Neural progenitor cell (in vitro differentiated cells): ENCODE data around the gene COL23A1. TPM values are rescaled to one million over a fixed set of nuclear protein-coding genes. Genes with fewer than 3 reads are reported as not detected.

Experiments
- DNase-seq: peaks from one replicate; pipeline ENCODE4 v3.0.0-alpha.2; 2016; ENCODE audit warnings: low spot score
- H2AFZ ChIP-seq: fragments of 200-600 bp; sonication (generic); replicated peaks from 2 replicates; pipeline ENCODE4 v1.6.1; 2016; ENCODE audit warnings: antibody characterized with exemption
- H3F3A ChIP-seq: fragments of 200-600 bp; sonication (generic); 2 replicates; pipeline ENCODE4 v1.6.1; 2016; ENCODE audit warnings: antibody characterized with exemption, low read depth
- H3K27ac ChIP-seq: fragments of 200-600 bp; sonication (generic); 2 replicates; pipeline ENCODE4 v1.5.1; 2016; ENCODE audit warnings: mild to moderate bottlenecking
- H3K27me3 ChIP-seq: fragments of 200-600 bp; sonication (generic); 2 replicates; pipeline ENCODE4 v1.6.1; 2016; ENCODE audit warnings: mild to moderate bottlenecking, moderate library complexity
- H3K36me3 ChIP-seq: fragments of 200-600 bp; sonication (generic); 2 replicates; pipeline ENCODE4 v1.5.1; 2016
- H3K4me1 ChIP-seq: fragments of 200-600 bp; sonication (generic); 2 replicates; pipeline ENCODE4 v1.6.1; 2016; ENCODE audit warnings: mixed run types
- H3K4me2 ChIP-seq: fragments of 200-600 bp; sonication (generic); 2 replicates; pipeline ENCODE4 v1.6.1; 2016
- H3K4me3 ChIP-seq: fragments of 200-600 bp; sonication (generic); 2 replicates; pipeline ENCODE4 v1.5.1; 2016
- H3K79me2 ChIP-seq: fragments of 200-600 bp; sonication (generic); 2 replicates; pipeline ENCODE4 v1.6.1; 2016; ENCODE audit warnings: low read depth
- H3K9ac ChIP-seq: fragments of 200-600 bp; sonication (generic); 2 replicates; pipeline ENCODE4 v1.6.1; 2016
- H3K9me3 ChIP-seq: fragments of 200-600 bp; sonication (generic); 2 replicates; pipeline ENCODE4 v1.5.1; 2016; ENCODE audit warnings: low read depth
- H4K20me1 ChIP-seq: fragments of 200-600 bp; sonication (generic); 2 replicates; pipeline ENCODE4 v1.6.1; 2016; ENCODE audit warnings: low read depth
- H3K27ac Mint-ChIP-seq: 3 replicates; pipeline ENCODE4 v1.8.0; 2021; ENCODE audit warnings: mixed read lengths
- H3K27me3 Mint-ChIP-seq: 2 replicates; pipeline ENCODE4 v1.8.0; 2022; ENCODE audit warnings: low read depth, mild to moderate bottlenecking, inconsistent platforms, moderate library complexity, mixed read lengths; ENCODE audit not compliant: insufficient read depth
- H3K36me3 Mint-ChIP-seq: 3 replicates; pipeline ENCODE4 v1.8.0; 2021; ENCODE audit warnings: mixed read lengths
- H3K4me1 Mint-ChIP-seq: 3 replicates; pipeline ENCODE4 v1.8.0; 2021; ENCODE audit warnings: mixed read lengths
- H3K4me3 Mint-ChIP-seq: 3 replicates; pipeline ENCODE4 v1.8.0; 2021; ENCODE audit warnings: mild to moderate bottlenecking, moderate library complexity, mixed read lengths
- H3K9me3 Mint-ChIP-seq: 3 replicates; pipeline ENCODE4 v1.8.0; 2020; ENCODE audit warnings: mixed read lengths
- CTCF ChIP-seq: fragments of 200-600 bp; sonication (generic); IDR thresholded peaks from 2 replicates; pipeline ENCODE4 v1.5.1; 2017; ENCODE audit warnings: antibody characterized with exemption, mild to moderate bottlenecking
- EZH2 ChIP-seq: fragments of 200-600 bp; sonication (generic); IDR thresholded peaks from 2 replicates; pipeline ENCODE4 v1.6.1; 2017; ENCODE audit warnings: antibody characterized with exemption, mild to moderate bottlenecking, moderate library complexity
- EZH2phosphoT487 ChIP-seq: fragments of 200-600 bp; sonication (generic); IDR thresholded peaks from 2 replicates; pipeline ENCODE4 v1.6.1; 2017; ENCODE audit warnings: antibody characterized with exemption
- total RNA-seq: library from RNA; depleted of rRNA; stranded (reverse); fragments of >200 nt; gene quantifications from 2 replicates; pipeline ENCODE4 v1.2.3, GENCODE V29; 2015; ENCODE audit warnings: low replicate concordance

Gene COL23A1
- 1.3 TPM in 1 of 2 replicates, not detected in the other for total RNA-seq

GRCh38 chr5:178590141-178590923 is at the start of gene COL23A1:
Gene COL23A1 (minus strand): TSS chr5:178590393.
- H3K4me1 ChIP-seq: peaks cover 11% of the 10 kb centered on the region
- peak within 1 kb of the TSS; percentile 63 for H3K4me3 ChIP-seq
- peaks cover 34% of the 10 kb centered on the region for H3K4me1 Mint-ChIP-seq
- peaks cover 5% of the 10 kb centered on the region for H3K36me3 ChIP-seq
- no peak within 1 kb of the TSS for H3K9ac ChIP-seq
- H3K9me3 Mint-ChIP-seq: peaks cover 13% of the 10 kb centered on the region
- H3K27me3 ChIP-seq: peaks cover 64% of the 10 kb centered on the region
- peak within 1 kb of the TSS; percentile 80 for H3K27ac Mint-ChIP-seq
- peaks cover 19% of the 10 kb centered on the region for H3K27me3 Mint-ChIP-seq
- peak; percentile 90 for DNase-seq
- H3K79me2 ChIP-seq: no peaks in the 10 kb centered on the region
- no peaks in the 10 kb centered on the region for H4K20me1 ChIP-seq
- no peaks in the 10 kb centered on the region for H3F3A ChIP-seq
- TF ChIP-seq CTCF (peak; percentile 91), EZH2phosphoT487 (no peak)
- H3K9me3 ChIP-seq: peaks cover 9% of the 10 kb centered on the region
- H2AFZ ChIP-seq: peak within 1 kb of the TSS; percentile 65
- H3K27ac ChIP-seq: no peak within 1 kb of the TSS
- peak within 1 kb of the TSS; percentile 85 for H3K4me2 ChIP-seq
- peaks cover 12% of the 10 kb centered on the region for H3K36me3 Mint-ChIP-seq
- H3K4me3 Mint-ChIP-seq: peak within 1 kb of the TSS; percentile 91

GRCh38 chr5:178637356-178638074 is 47.3 kb upstream of the COL23A1 start:
- Histone ChIP-seq H3K36me3 (no peaks in the 10 kb centered on the region), H3K9ac (no peak overlapping the region), H2AFZ (no peak overlapping the region), H3K4me2 (no peak overlapping the region), H3K79me2 (no peaks in the 10 kb centered on the region), H3F3A (no peaks in the 10 kb centered on the region), H4K20me1 (no peaks in the 10 kb centered on the region), H3K9me3 (no peaks in the 10 kb centered on the region), H3K27me3 (peaks cover 6% of the 10 kb centered on the region), H3K27ac (no peak overlapping the region), H3K4me1 (no peaks in the 10 kb centered on the region), H3K4me3 (no peak overlapping the region)
- no peak overlapping the region for H3K27ac Mint-ChIP-seq
- no peaks in the 10 kb centered on the region for H3K36me3 Mint-ChIP-seq
- peaks cover 3% of the 10 kb centered on the region for H3K9me3 Mint-ChIP-seq
- H3K4me1 Mint-ChIP-seq: no peaks in the 10 kb centered on the region
- TF ChIP-seq EZH2 (no peak), EZH2phosphoT487 (no peak), CTCF (no peak)
- no peak overlapping the region for H3K4me3 Mint-ChIP-seq
- peaks cover 5% of the 10 kb centered on the region for H3K27me3 Mint-ChIP-seq
- DNase-seq: no peak

- no peaks in the 10 kb centered on the region for H3K36me3 ChIP-seq
- H3K27me3 ChIP-seq: peaks cover 52% of the 10 kb centered on the region
- H3K9me3 Mint-ChIP-seq: no peaks in the 10 kb centered on the region
- no peak overlapping the region for H3K27ac Mint-ChIP-seq
- TF ChIP-seq CTCF (no peak), EZH2 (no peak), EZH2phosphoT487 (no peak)
- no peak overlapping the region for H3K9ac ChIP-seq
- H3K9me3 ChIP-seq: no peaks in the 10 kb centered on the region
- H3K4me1 Mint-ChIP-seq: no peaks in the 10 kb centered on the region
- no peak overlapping the region for H3K27ac ChIP-seq
- peaks cover 3% of the 10 kb centered on the region for H3K27me3 Mint-ChIP-seq
- H3K4me1 ChIP-seq: no peaks in the 10 kb centered on the region
- DNase-seq: no peak
- no peaks in the 10 kb centered on the region for H3K36me3 Mint-ChIP-seq
- H2AFZ ChIP-seq: no peak overlapping the region
- H3F3A ChIP-seq: no peaks in the 10 kb centered on the region
- no peak overlapping the region for H3K4me3 ChIP-seq
- H3K4me3 Mint-ChIP-seq: no peak overlapping the region
- H4K20me1 ChIP-seq: no peaks in the 10 kb centered on the region
- H3K79me2 ChIP-seq: no peaks in the 10 kb centered on the region
- H3K4me2 ChIP-seq: no peak overlapping the region
Measured at GRCh38 chr5:178632285-178632684, 42.1 kb upstream of the COL23A1 start.
